GM12891 (cell line): ENCODE data around the gene IL3RA.

ENCODE experiments used
- POLR2A ChIP-seq: IDR thresholded peaks from 2 replicates; pipeline ENCODE4 v1.6.1; 2011; ENCODE audit warnings: low read depth, low read length, control low read depth
- POLR2AphosphoS5 ChIP-seq: IDR thresholded peaks from 2 replicates; pipeline ENCODE4 v1.6.1; 2011; ENCODE audit warnings: low read depth, low read length, control low read depth

- no peak for TF ChIP-seq POLR2AphosphoS5
- TF ChIP-seq POLR2A: no peak
Observed at GRCh38 chrX:1397001-1397400, 60.4 kb downstream of the IL3RA start.
